Measurements from ENCODE around the gene HJURP. TPM values are rescaled to one million over a fixed set of nuclear protein-coding genes. Genes with fewer than 3 reads are reported as not detected.
A peak's percentile ranks its signal among the peaks of the same experiment; 100 is the strongest.

HJURP gene
- total RNA-seq, 1 donor from 2014 or later: 8.2 TPM

DNA sequence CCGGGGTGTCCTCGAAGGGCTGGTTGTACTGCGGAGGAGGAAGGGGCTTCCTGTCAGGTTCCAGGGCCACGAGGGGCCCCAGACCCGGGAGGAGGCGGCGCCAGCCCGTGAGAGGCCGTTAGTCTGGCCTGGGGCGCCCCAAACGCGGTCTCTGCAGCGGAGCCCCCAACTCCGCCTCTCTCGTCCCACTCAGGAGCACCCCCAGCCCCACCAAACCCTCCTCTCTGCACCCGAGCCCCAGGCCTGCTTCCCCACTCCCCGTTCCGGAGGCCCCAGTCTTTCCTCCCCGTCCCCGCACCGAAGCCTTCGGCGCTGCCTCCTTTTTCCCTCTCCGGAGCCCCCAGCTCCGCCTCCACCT is 473 bp downstream of the HJURP start:
- no peak for TF ChIP-seq CTCF (IDR thresholded peaks at IDR 0.05)
- Mint-ChIP-seq H3K27ac (ENCODE audit: unreplicated experiment) (peak overlapping the region; percentile 97), H3K27me3 (ENCODE audit: low read depth) (no peaks in the 10 kb centered on the region), H3K4me3 (ENCODE audit: unreplicated experiment) (peak overlapping the region; percentile 99), H3K9me3 (ENCODE audit: low read depth) (no peaks in the 10 kb centered on the region), H3K4me1 (ENCODE audit: low read depth) (peaks cover 34% of the 10 kb centered on the region), H3K36me3 (ENCODE audit: low read depth) (no peaks in the 10 kb centered on the region)
- DNase-seq (ENCODE audit: low spot score): no peak

DNA sequence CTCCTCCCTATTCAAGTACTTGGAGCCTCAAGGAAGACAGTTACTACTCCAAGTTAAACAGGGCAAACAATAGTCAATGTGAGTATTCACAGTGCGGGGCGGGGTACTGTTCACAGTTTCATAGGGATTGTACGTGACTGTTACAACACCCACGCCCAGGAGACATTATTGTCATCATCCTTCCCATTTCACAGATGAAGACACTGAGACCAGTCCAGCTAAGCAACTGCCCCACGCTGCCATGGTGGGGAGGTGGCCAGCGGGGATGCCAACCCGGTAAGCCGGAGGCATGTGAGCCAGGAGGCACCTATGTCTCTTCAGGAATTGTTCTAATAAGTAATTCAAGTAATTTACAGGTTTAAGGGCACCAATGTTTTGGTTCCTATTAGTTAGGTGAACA is 982 bp downstream of the HJURP start:
- no peak overlapping the region for H3K27ac Mint-ChIP-seq (ENCODE audit: unreplicated experiment)

DNA sequence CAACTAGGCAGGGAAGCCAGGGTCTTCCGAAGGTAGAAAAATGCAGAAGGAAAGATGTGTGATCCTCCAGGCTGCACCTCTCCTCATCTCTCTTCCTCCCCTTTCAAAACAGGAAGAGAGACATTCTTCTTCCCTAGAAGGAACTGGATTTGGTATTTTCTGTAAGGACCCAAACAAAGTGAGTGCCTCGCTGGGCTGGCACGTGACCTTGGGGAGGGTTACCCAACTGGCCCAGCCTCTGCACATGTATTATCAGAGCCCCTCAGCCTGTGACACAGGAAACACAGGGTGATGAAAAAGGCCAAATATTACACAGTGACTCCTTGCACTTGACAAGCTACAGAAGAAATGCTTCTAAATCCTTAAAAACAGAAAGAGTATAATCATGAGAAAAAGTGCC is 2.3 kb downstream of the HJURP start:
- no peaks in the 10 kb centered on the region for H3K9me3 Mint-ChIP-seq (ENCODE audit: low read depth)
- no peaks in the 10 kb centered on the region for H3K27me3 Mint-ChIP-seq (ENCODE audit: low read depth)
- peaks cover 4% of the 10 kb centered on the region for H3K36me3 Mint-ChIP-seq (ENCODE audit: low read depth)
- peaks cover 34% of the 10 kb centered on the region for H3K4me1 Mint-ChIP-seq (ENCODE audit: low read depth)
- peak overlapping the region; percentile 99 for H3K4me3 Mint-ChIP-seq (ENCODE audit: unreplicated experiment)
- peak overlapping the region; percentile 68 for H3K27ac Mint-ChIP-seq (ENCODE audit: unreplicated experiment)
- DNase-seq (ENCODE audit: low spot score): peak; percentile 6
- no peak for TF ChIP-seq CTCF (IDR thresholded peaks at IDR 0.05)

More for the DNA sequence above, 982 bp downstream of the HJURP start:
- no peak for DNase-seq (ENCODE audit: low spot score)
- Mint-ChIP-seq H3K4me3 (ENCODE audit: unreplicated experiment) (peak overlapping the region; percentile 99), H3K36me3 (ENCODE audit: low read depth) (peaks cover 4% of the 10 kb centered on the region), H3K9me3 (ENCODE audit: low read depth) (no peaks in the 10 kb centered on the region), H3K4me1 (ENCODE audit: low read depth) (peaks cover 34% of the 10 kb centered on the region), H3K27me3 (ENCODE audit: low read depth) (no peaks in the 10 kb centered on the region)
- no peak for TF ChIP-seq CTCF (IDR thresholded peaks at IDR 0.05)

DNA sequence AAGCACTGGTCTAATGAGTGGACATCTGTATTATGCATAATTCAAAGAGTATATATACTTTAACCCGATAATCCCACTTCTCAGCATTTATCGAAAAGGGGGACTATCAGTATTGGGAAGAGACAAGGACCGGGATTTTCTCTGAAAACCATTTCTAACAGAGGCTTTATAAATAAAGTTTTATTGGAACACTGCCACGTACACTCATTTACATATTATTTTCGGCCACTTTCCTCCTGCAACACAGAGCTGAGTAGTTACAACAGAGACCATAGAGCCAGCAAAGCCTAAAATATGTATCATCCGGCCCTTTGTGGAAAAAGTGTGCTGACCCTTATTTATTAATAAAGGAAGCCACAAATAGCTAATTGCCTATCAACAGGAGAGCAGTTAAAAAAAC is 3.2 kb downstream of the HJURP start:
- no peaks in the 10 kb centered on the region for H3K9me3 Mint-ChIP-seq (ENCODE audit: low read depth)
- H3K27me3 Mint-ChIP-seq (ENCODE audit: low read depth): no peaks in the 10 kb centered on the region
- no peak overlapping the region for H3K4me3 Mint-ChIP-seq (ENCODE audit: unreplicated experiment)
- H3K4me1 Mint-ChIP-seq (ENCODE audit: low read depth): peaks cover 34% of the 10 kb centered on the region
- peaks cover 4% of the 10 kb centered on the region for H3K36me3 Mint-ChIP-seq (ENCODE audit: low read depth)
- no peak overlapping the region for H3K27ac Mint-ChIP-seq (ENCODE audit: unreplicated experiment)
- no peak for DNase-seq (ENCODE audit: low spot score)
- no peak for TF ChIP-seq CTCF (IDR thresholded peaks at IDR 0.05)

DNA sequence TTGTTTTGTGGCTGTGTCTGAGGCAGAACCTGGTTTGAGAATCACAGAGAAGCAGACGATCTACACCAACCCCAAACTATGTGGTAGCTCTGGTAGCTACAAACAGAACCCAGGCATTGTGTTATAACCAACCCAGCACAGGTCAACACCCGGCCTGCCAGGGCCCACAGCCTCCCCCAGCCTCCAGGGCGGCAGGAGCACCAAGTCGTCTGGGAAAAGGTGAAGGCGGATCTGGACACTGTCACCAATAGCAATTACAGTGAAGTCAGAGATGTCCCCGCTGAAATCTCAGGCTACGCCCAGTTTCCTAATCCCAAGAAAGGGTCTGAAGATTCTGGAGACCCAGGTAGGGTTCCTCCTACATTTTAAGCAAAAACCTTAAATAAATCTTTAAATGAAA is 3.6 kb downstream of the HJURP start:
- Mint-ChIP-seq H3K36me3 (ENCODE audit: low read depth) (peaks cover 4% of the 10 kb centered on the region), H3K4me1 (ENCODE audit: low read depth) (peaks cover 37% of the 10 kb centered on the region), H3K9me3 (ENCODE audit: low read depth) (no peaks in the 10 kb centered on the region), H3K27ac (ENCODE audit: unreplicated experiment) (no peak overlapping the region), H3K4me3 (ENCODE audit: unreplicated experiment) (no peak overlapping the region), H3K27me3 (ENCODE audit: low read depth) (no peaks in the 10 kb centered on the region)
- peak; percentile 24 for DNase-seq (ENCODE audit: low spot score)
- no peak for TF ChIP-seq CTCF (IDR thresholded peaks at IDR 0.05)
